ENCODE measurements around the gene TMPRSS11E.
"Not testable (repeated sequence)": the region's sequence is repeated elsewhere in the genome, so short reads cannot be mapped to it uniquely, and the experiment has no call there.

- TF ChIP-seq, protein P1, sequence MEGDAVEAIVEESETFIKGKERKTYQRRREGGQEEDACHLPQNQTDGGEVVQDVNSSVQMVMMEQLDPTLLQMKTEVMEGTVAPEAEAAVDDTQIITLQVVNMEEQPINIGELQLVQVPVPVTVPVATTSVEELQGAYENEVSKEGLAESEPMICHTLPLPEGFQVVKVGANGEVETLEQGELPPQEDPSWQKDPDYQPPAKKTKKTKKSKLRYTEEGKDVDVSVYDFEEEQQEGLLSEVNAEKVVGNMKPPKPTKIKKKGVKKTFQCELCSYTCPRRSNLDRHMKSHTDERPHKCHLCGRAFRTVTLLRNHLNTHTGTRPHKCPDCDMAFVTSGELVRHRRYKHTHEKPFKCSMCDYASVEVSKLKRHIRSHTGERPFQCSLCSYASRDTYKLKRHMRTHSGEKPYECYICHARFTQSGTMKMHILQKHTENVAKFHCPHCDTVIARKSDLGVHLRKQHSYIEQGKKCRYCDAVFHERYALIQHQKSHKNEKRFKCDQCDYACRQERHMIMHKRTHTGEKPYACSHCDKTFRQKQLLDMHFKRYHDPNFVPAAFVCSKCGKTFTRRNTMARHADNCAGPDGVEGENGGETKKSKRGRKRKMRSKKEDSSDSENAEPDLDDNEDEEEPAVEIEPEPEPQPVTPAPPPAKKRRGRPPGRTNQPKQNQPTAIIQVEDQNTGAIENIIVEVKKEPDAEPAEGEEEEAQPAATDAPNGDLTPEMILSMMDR (conservative IDR thresholded peaks at IDR 0.05 in 1 of 2, IDR thresholded peaks at IDR 0.05 in 1 of 2; ENCODE audit: low read depth in 1 of 2, low read length in 2 of 2), result not testable (repeated sequence)
- not testable (repeated sequence) for TF ChIP-seq EZH2 (IDR thresholded peaks at IDR 0.05; ENCODE audit: low read length, missing control alignments)
Measured at GRCh38 chr4:68522232-68522631, 75.0 kb downstream of the TMPRSS11E start.
